Measurements from ENCODE around the gene ETV2.

DNA sequence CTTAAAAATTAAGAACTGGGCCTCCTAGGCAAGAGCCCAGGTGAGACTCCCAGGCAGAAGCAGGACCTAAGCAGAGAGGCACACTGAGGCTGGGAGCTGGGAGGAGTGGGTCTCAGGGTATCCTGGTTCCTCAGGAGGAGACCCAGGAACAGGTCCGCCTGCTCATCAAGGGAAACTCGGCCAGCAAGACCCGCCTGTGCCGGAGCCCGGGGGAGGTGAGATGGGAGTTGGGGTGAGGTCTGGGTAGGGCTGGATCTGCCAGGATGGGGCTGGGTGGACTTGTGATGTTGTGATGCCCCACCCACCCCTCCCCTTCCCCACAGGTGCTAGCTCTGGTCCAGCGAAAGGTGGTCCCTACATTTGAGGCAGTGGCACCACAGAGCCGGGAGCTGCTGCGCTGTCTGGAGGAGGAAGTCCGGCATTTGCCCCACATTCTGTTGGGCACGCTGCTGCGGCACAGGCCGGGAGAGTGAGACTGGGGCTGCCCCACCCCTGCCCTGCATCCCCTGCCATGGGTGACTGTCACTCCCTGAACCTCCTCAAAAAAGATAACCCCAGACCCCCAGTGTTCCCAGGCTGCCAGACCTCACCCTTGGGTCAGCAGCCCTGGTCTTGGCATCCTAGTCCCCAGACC lies 22.1 kb upstream of the ETV2 start:
- TF ChIP-seq MAX (IDR thresholded peaks at IDR 0.05; ENCODE audit: low read depth, low read length) (no peak), POLR2A (IDR thresholded peaks at IDR 0.05; ENCODE audit: extremely low read depth, insufficient read length) (no peak)

Measured in NB4 (cell line).